RWPE1 (cell line): ENCODE measurements around the gene HHATL.

Source experiments
- CTCF ChIA-PET: fragments of 350-600 bp; sonication (Branson Sonifier 250); formaldehyde crosslinking; extraction: SDS; loops from one replicate; lab custom pipeline; 2021; lab: Yijun Ruan, JAX
- POLR2A ChIA-PET: fragments of 400-600 bp; formaldehyde crosslinking; extraction: SDS; loops from one replicate; lab custom pipeline; 2020; ENCODE audit warnings: antibody characterized with exemption; ENCODE audit not compliant: low non-redundant PET; lab: Yijun Ruan, JAX
- DNase-seq: peaks from one replicate; pipeline ENCODE4 v3.0.0; 2012; ENCODE audit warnings: low spot score
- H3K27ac ChIP-seq: fragments of 450-650 bp; 2 replicates; pipeline ENCODE4 v1.5.1; 2017
- CTCF ChIP-seq: fragments of 450-650 bp; conservative IDR thresholded peaks from 2 replicates; pipeline ENCODE4 v1.5.1; 2017; ENCODE audit warnings: low read depth, mild to moderate bottlenecking

The HHATL gene

GRCh38 chr3:42705962-42706585 is 3.5 kb upstream of the HHATL start:
- CTCF ChIA-PET: no interaction called here
- no peak for TF ChIP-seq CTCF
- POLR2A ChIA-PET: no interaction called here
- H3K27ac ChIP-seq: no peak overlapping the region
- DNase-seq: no peak

GRCh38 chr3:42705058-42705767 is 2.6 kb upstream of the HHATL start:
- no peak for TF ChIP-seq CTCF
- DNase-seq: no peak
- ChIA-PET CTCF (no interaction called here), POLR2A (no interaction called here)
- no peak overlapping the region for H3K27ac ChIP-seq

- TF ChIP-seq CTCF: no peak
- POLR2A ChIA-PET: no interaction called here
- CTCF ChIA-PET: no interaction called here
- H3K27ac ChIP-seq: no peak overlapping the region
- no peak for DNase-seq
Observed at GRCh38 chr3:42704136-42704841, 1.7 kb upstream of the HHATL start.

- no peak for DNase-seq
- CTCF ChIA-PET: no interaction called here
- POLR2A ChIA-PET: no interaction called here
- no peak overlapping the region for H3K27ac ChIP-seq
- no peak for TF ChIP-seq CTCF
Observed at GRCh38 chr3:42703695-42704025, 1.1 kb upstream of the HHATL start.

GRCh38 chr3:42702982-42703694 is 540 bp upstream of the HHATL start:
- ChIA-PET CTCF (no interaction called here), POLR2A (no interaction called here)
- no peak for DNase-seq
- no peak for TF ChIP-seq CTCF
- H3K27ac ChIP-seq: no peak overlapping the region

GRCh38 chr3:42701371-42702065 is 1.1 kb downstream of the HHATL start:
- no peak overlapping the region for H3K27ac ChIP-seq
- POLR2A ChIA-PET: no interaction called here
- CTCF ChIA-PET: interaction anchor here (0.6 kb wide), 1 partner anchor 43 kb away, joined by 6 read pairs; no protein-coding TSS in a partner anchor
- TF ChIP-seq CTCF: no peak
- DNase-seq: peak; percentile 73
